HepG2 (cell line): ENCODE measurements around the gene NME7. TPM values are rescaled to one million over a fixed set of nuclear protein-coding genes. Genes with fewer than 3 reads are reported as not detected.
A peak's percentile ranks its signal among the peaks of the same experiment; 100 is the strongest.

Source experiments
- ATAC-seq: fragments of 200-7000 bp; cut with Tn5 transposase; 3 replicates; pipeline ENCODE4 v1.9.1; 2020; ENCODE audit warnings: mild to moderate bottlenecking, moderate library complexity
- BruUV-seq: library from RNA; stranded (reverse); fragments of 400-500 nt; replicated peaks from 2 replicates; lab custom pipeline; 2021; lab: Mats Ljungman, UMichigan
- CTCF ChIA-PET: fragments of 300-600 bp; formaldehyde crosslinking; extraction: SDS; loops from one replicate; lab custom pipeline; 2021; ENCODE audit warnings: low total read pairs, inconsistent platforms, low intra/inter-chr PET ratio; lab: Yijun Ruan, JAX
- POLR2A ChIA-PET: fragments of 350-600 bp; sonication (Branson Sonifier 250); formaldehyde crosslinking; loops from one replicate; lab custom pipeline; 2020; ENCODE audit warnings: antibody characterized with exemption, inconsistent platforms; lab: Yijun Ruan, JAX
- DNase-seq: peaks from one replicate; pipeline ENCODE4 v3.0.0-alpha.2; 2015; ENCODE audit warnings: low spot score
- FAIRE-seq: peaks from 3 replicates; lab custom pipeline; 2011; peaks lifted over from hg19 to GRCh38; lab: Jason Lieb, UNC
- H2AFZ ChIP-seq: one replicate; pipeline ENCODE4 v1.6.1; 2011; ENCODE audit warnings: low read length, inconsistent platforms
- H3K27ac ChIP-seq: fragments of 300-600 bp; 3 replicates; pipeline ENCODE4 v1.8.0; 2011; ENCODE audit warnings: mixed run types, mild to moderate bottlenecking, mixed read lengths, low read length, inconsistent platforms; ENCODE audit not compliant: insufficient read depth; ENCODE audit errors: extremely low read length
- H3K27me3 ChIP-seq, 2 experiments: fragments of 200-600 bp in 1 of 2; 2 replicates in 1 of 2; 3 replicates in 1 of 2; pipeline versions ENCODE4 v1.6.0 to v1.8.0; 2011; ENCODE audit warnings: low read length in 2 of 2, mild to moderate bottlenecking in 2 of 2, moderate library complexity in 2 of 2, inconsistent platforms in 1 of 2; ENCODE audit not compliant: insufficient read depth in 2 of 2, control insufficient read depth in 1 of 2
- H3K36me3 ChIP-seq, 2 experiments: fragments of 200-600 bp in 1 of 2; replicated peaks in 1 of 2; 2 replicates in 1 of 2; 3 replicates in 1 of 2; pipeline versions ENCODE4 v1.5.1 to v1.8.0; 2011; ENCODE audit warnings: low read length in 2 of 2, inconsistent platforms in 1 of 2; ENCODE audit not compliant: insufficient read depth in 2 of 2, control insufficient read depth in 1 of 2
- H3K4me1 ChIP-seq: 2 replicates; pipeline ENCODE4 v1.5.1; 2012; ENCODE audit warnings: low read length, inconsistent platforms; ENCODE audit not compliant: insufficient read depth
- H3K4me2 ChIP-seq: 2 replicates; pipeline ENCODE4 v1.6.0; 2011; ENCODE audit warnings: low read depth, low read length, inconsistent platforms
- H3K4me3 ChIP-seq, 3 experiments: fragments of 200-600 bp in 1 of 3; sonication (generic), shearing (Covaris generic) in 1 of 3; replicated peaks in 1 of 3; 2 replicates each; pipeline ENCODE4 v1.5.1; 2011 to 2016; ENCODE audit warnings: low read length in 3 of 3, inconsistent platforms in 2 of 3, low read depth in 2 of 3, mild to moderate bottlenecking in 2 of 3, control low read depth in 1 of 3, mixed read lengths in 1 of 3; ENCODE audit not compliant: insufficient read depth in 1 of 3
- H3K79me2 ChIP-seq: one replicate; pipeline ENCODE4 v1.6.1; 2011; ENCODE audit warnings: low read length, inconsistent platforms; ENCODE audit not compliant: insufficient read depth
- H3K9ac ChIP-seq: 2 replicates; pipeline ENCODE4 v1.6.0; 2011; ENCODE audit warnings: mild to moderate bottlenecking, low read depth, low read length, inconsistent platforms; ENCODE audit not compliant: insufficient read depth
- H3K9me3 ChIP-seq: 2 replicates; pipeline ENCODE4 v1.5.1; 2012; ENCODE audit warnings: mild to moderate bottlenecking, low read length
- H4K20me1 ChIP-seq: 2 replicates; pipeline ENCODE4 v1.6.0; 2011; ENCODE audit warnings: inconsistent platforms, mild to moderate bottlenecking, low read length, moderate library complexity; ENCODE audit not compliant: insufficient read depth
- CREM ChIP-seq, 2 experiments: sonication (generic) in 1 of 2; formaldehyde crosslinking in 1 of 2; IDR thresholded peaks; 2 replicates each; pipeline versions ENCODE4 v1.4.0 to v1.6.1; 2016 to 2020; ENCODE audit warnings: antibody characterized with exemption in 1 of 2, mild to moderate bottlenecking in 1 of 2, missing genetic modification reagents in 1 of 2
- DNMT3B ChIP-seq: conservative IDR thresholded peaks from 2 replicates; pipeline ENCODE4 v1.6.1; 2016; ENCODE audit warnings: missing biosample characterization, control low read depth
- EHMT2 ChIP-seq: fragments of 200-600 bp; sonication (generic); IDR thresholded peaks from 2 replicates; pipeline ENCODE4 v1.7.0; 2017; ENCODE audit warnings: antibody characterized with exemption, low read depth, low read length, borderline replicate concordance
- JDP2 ChIP-seq: sonication (generic); formaldehyde crosslinking; IDR thresholded peaks from 2 replicates; pipeline ENCODE4 v1.8.1; 2022; ENCODE audit warnings: missing genetic modification reagents, borderline replicate concordance
- MAFF ChIP-seq: IDR thresholded peaks from 2 replicates; pipeline ENCODE4 v1.6.1; 2011; ENCODE audit warnings: low read depth, low read length, improper control_type of control experiment
- MAFK ChIP-seq, 2 experiments: IDR thresholded peaks in 1 of 2; conservative IDR thresholded peaks in 1 of 2; 2 replicates each; pipeline ENCODE4 v1.6.1; 2011; ENCODE audit warnings: improper control_type of control experiment in 2 of 2, low read length in 2 of 2
- PLRG1 ChIP-seq: fragments of 450-650 bp; conservative IDR thresholded peaks from 2 replicates; pipeline ENCODE4 v1.6.1; 2016
- ZNF224 ChIP-seq: sonication (generic); formaldehyde crosslinking; IDR thresholded peaks from 2 replicates; pipeline ENCODE4 v1.5.0; 2020; ENCODE audit warnings: mild to moderate bottlenecking, missing genetic modification reagents
- ZNF253 ChIP-seq: sonication (generic); formaldehyde crosslinking; IDR thresholded peaks from 2 replicates; pipeline ENCODE4 v1.8.0; 2022; ENCODE audit warnings: mild to moderate bottlenecking, missing genetic modification reagents, borderline replicate concordance
- ZNF30 ChIP-seq: sonication (generic); formaldehyde crosslinking; IDR thresholded peaks from 2 replicates; pipeline ENCODE4 v1.5.0; 2020; ENCODE audit warnings: mild to moderate bottlenecking, missing genetic modification reagents
- whole genome bisulfite sequencing: methylation state at CpG from one replicate; pipeline ENCODE4 v1.1.6; 2017; ENCODE audit warnings: low lambda C conversion rate; 5-methylcytosine and 5-hydroxymethylcytosine counted together
- in situ Hi-C: cut with HindIII; loops from 2 replicates; pipeline ENCODE4 v1.10.0; 2017; ENCODE audit warnings: low pct_unique_long_range_greater_than_20kb; ENCODE audit not compliant: extremely low pct_ligation_motif_present
- intact Hi-C: fragments of 100-400 bp; cut with micrococcal nuclease; formaldehyde crosslinking; loops from one replicate; pipeline ENCODE4 v1.10.0; 2022; ENCODE audit not compliant: unreplicated experiment
- polyA plus RNA-seq, 8 experiments: library from polyadenylated mRNA; depleted of rRNA in 3 of 8; stranded (reverse) in 7 of 8; unstranded in 1 of 8; fragments of >200 nt; fragmentation: Illumina TruSeq in 4 of 8; extraction: Trizol in 4 of 8; gene quantifications; 2 replicates each; pipeline versions ENCODE4 v1.2.1 to v1.2.3, GENCODE V29; 2011 to 2016; ENCODE audit warnings: low read depth in 4 of 8, missing spikeins in 1 of 8, mixed read lengths in 1 of 8; ENCODE audit not compliant: insufficient read depth in 1 of 8
- total RNA-seq, 5 experiments: library from RNA; depleted of rRNA; stranded (reverse); fragments of >200 nt; fragmentation: Illumina TruSeq; extraction: Trizol; gene quantifications; 2 replicates each; pipeline ENCODE4 v1.2.3, GENCODE V29; 2016; ENCODE audit warnings: low read depth in 1 of 5
- TF ChIP-seq, protein P1 (sequence below): sonication (generic); formaldehyde crosslinking; IDR thresholded peaks from 2 replicates; pipeline ENCODE4 v1.4.0; 2020; ENCODE audit warnings: missing genetic modification reagents

Gene NME7
- total and polyA plus RNA-seq, 2 of the 13 experiments (the other 11 are each of a cell fraction or from before 2014, with no cell fraction given) = 9.4 to 22.5 TPM

DNA sequence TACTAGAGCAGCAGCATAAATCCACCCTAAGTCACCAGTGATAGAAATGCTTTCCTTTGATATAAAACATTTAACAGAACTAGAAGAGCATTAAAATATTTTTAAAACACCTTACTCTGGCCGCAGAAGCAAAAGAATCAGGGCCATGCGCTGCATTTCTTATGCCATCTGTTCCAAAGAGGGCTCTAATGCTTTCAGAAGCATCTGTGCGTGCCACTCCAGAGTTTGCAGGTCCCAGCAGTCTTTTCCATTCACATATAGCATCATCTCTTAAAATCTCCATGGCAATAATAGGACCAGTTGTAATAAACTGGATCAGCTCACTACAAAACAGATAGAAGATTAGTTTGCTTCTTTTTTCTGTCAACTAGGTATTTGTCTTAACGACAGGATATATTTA, 69.2 kb downstream of the NME7 start (continued):
- no peak for TF ChIP-seq ZNF30 (CRISPR knock-in tag)
- no peak for TF ChIP-seq ZNF253 (CRISPR knock-in tag)
- TF ChIP-seq PLRG1 = no peak

DNA sequence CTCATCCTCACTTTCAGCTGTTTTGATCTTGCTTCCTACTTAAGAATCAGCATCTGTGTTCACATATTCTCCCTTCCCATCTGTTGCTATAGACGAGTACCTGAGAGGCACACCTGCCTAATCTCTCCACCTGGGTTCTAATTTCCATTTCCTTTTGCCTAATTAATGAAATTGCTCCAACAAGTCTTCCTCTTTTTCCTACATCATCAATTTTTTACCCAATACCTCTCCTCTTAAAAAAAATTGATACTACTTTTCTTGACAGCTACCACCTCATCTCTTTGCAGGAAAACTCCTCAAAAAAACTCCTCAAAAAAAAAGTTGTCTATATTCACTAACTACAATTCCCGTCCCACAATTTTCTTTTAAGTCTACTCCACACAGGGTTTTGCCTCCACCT, 71.8 kb downstream of the NME7 start:
- CTCF ChIA-PET = no interaction called here

More for the DNA sequence above, 71.8 kb downstream of the NME7 start:
- H3K4me2 ChIP-seq = no peak overlapping the region
- no peaks in the 10 kb centered on the region for H3K4me1 ChIP-seq
- no TSS peak for BruUV-seq
- no peaks in the 10 kb centered on the region for H3K79me2 ChIP-seq
- H3K27ac ChIP-seq = no peak overlapping the region
- H3K36me3 ChIP-seq = no peaks in the 10 kb centered on the region
- POLR2A ChIA-PET = no interaction called here
- no peak for ATAC-seq
- FAIRE-seq = no peak
- no peak overlapping the region for H3K4me3 ChIP-seq
- H3K9me3 ChIP-seq = no peaks in the 10 kb centered on the region
- no peaks in the 10 kb centered on the region for H4K20me1 ChIP-seq
- H2AFZ ChIP-seq = no peak overlapping the region
- TF ChIP-seq JDP2 (CRISPR knock-in tag) (no peak), MAFK (conservative IDR thresholded peaks at IDR 0.05 in 1 of 2, IDR thresholded peaks at IDR 0.05 in 1 of 2; ENCODE audit: low read length in 2 of 2) (peak; percentile 47 to 56; a peak in 3 of 4 replicates), EHMT2 (no peak), MAFF (peak; percentile 59; the same call in 1 of the 2 replicates), CREM (IDR thresholded peaks at IDR 0.05) (no peak), CREM (CRISPR knock-in tag; IDR thresholded peaks at IDR 0.05) (no peak), ZNF224 (CRISPR knock-in tag) (no peak), DNMT3B (CRISPR knock-in tag) (no peak)
- TF ChIP-seq, protein P1, sequence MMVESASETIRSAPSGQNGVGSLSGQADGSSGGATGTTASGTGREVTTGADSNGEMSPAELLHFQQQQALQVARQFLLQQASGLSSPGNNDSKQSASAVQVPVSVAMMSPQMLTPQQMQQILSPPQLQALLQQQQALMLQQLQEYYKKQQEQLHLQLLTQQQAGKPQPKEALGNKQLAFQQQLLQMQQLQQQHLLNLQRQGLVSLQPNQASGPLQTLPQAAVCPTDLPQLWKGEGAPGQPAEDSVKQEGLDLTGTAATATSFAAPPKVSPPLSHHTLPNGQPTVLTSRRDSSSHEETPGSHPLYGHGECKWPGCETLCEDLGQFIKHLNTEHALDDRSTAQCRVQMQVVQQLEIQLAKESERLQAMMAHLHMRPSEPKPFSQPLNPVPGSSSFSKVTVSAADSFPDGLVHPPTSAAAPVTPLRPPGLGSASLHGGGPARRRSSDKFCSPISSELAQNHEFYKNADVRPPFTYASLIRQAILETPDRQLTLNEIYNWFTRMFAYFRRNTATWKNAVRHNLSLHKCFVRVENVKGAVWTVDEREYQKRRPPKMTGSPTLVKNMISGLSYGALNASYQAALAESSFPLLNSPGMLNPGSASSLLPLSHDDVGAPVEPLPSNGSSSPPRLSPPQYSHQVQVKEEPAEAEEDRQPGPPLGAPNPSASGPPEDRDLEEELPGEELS (CRISPR knock-in tag) = no peak
- no peak overlapping the region for H3K9ac ChIP-seq
- in situ Hi-C loops = no loop called here
- intact Hi-C loops = no loop called here
- WGBS = 92% methylated on average over 2 of the region's 2 CpGs
- no peaks in the 10 kb centered on the region for H3K27me3 ChIP-seq
- no peak for DNase-seq
